Memory B cell (primary cell): Measurements from ENCODE around the gene PLAAT5.
"Not testable (repeated sequence)": the region's sequence is repeated elsewhere in the genome, so short reads cannot be mapped to it uniquely, and the experiment has no call there.

ENCODE experiments used
- ATAC-seq: fragments of 150-1000 bp; cut with Tn5 transposase; 2 replicates; pipeline ENCODE4 v1.10.0; 2021; ENCODE audit warnings: low read depth, mild to moderate bottlenecking, moderate library complexity
- DNase-seq, 2 donors: peaks; one replicate each; pipeline ENCODE4 v3.0.0; 2022; ENCODE audit warnings: low spot score in 2 of 2
- H3K27ac Mint-ChIP-seq: one replicate; pipeline ENCODE4 v1.8.0; 2022; ENCODE audit warnings: mild to moderate bottlenecking, moderate library complexity, mixed read lengths
- H3K27me3 Mint-ChIP-seq: one replicate; pipeline ENCODE4 v1.8.0; 2022; ENCODE audit warnings: mixed read lengths
- H3K36me3 Mint-ChIP-seq: one replicate; pipeline ENCODE4 v1.8.0; 2022; ENCODE audit warnings: mild to moderate bottlenecking, mixed read lengths
- H3K4me1 Mint-ChIP-seq: one replicate; pipeline ENCODE4 v1.8.0; 2022; ENCODE audit warnings: mixed read lengths
- H3K4me3 Mint-ChIP-seq: one replicate; pipeline ENCODE4 v1.8.0; 2022; ENCODE audit warnings: mild to moderate bottlenecking, moderate library complexity, mixed read lengths
- H3K9me3 Mint-ChIP-seq: one replicate; pipeline ENCODE4 v1.8.0; 2022; ENCODE audit warnings: mixed read lengths

Gene PLAAT5

DNA sequence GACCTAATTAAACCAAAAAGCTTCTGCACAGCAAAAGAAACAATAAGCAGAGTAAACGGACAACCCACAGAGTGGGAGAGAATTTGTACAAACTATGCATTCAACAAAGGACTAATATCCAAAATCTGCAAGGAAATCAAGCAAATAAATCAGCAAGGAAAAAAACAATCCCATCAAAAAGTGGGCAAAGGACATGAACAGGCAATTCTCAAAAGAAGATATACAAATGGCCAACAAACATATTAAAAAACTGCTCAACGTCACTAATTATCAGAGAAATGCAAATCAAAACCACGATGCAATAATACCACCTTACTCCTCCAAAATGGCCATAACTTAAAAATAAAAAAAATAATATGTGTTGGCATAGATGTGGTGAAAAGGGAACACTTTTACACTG is 5.2 kb downstream of the PLAAT5 start:
- DNase-seq: no peak
- no peak overlapping the region for H3K27ac Mint-ChIP-seq
- H3K9me3 Mint-ChIP-seq: peaks cover 15% of the 10 kb centered on the region
- no peak overlapping the region for H3K4me3 Mint-ChIP-seq
- H3K4me1 Mint-ChIP-seq: no peaks in the 10 kb centered on the region
- peaks cover 7% of the 10 kb centered on the region for H3K36me3 Mint-ChIP-seq
- peaks cover 15% of the 10 kb centered on the region for H3K27me3 Mint-ChIP-seq
- no peak for ATAC-seq

DNA sequence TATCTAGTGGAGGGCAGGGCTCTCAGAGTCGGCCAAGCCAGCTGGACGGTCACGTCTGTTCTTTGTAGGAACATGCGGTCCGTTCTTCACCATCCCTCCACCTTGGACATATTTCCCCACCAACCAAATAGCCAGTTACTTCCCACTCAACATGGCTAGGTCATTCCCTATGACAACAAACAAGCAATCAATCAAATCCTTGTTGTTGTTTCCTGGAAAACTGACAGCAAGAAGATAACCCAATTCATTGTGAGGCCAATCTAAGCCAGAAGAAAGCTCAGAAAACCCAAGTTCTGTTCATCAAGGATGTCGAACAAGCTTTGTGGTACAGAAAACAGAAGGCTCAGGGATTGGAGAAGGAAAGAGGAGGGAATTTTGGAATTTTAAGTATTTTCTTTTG is 10.9 kb downstream of the PLAAT5 start:
- Mint-ChIP-seq H3K36me3 (peaks cover 7% of the 10 kb centered on the region), H3K9me3 (peaks cover 11% of the 10 kb centered on the region), H3K27ac (peak overlapping the region; percentile 7), H3K4me3 (no peak overlapping the region), H3K4me1 (no peaks in the 10 kb centered on the region), H3K27me3 (peaks cover 14% of the 10 kb centered on the region)
- DNase-seq (no peak), ATAC-seq (no peak)

DNA sequence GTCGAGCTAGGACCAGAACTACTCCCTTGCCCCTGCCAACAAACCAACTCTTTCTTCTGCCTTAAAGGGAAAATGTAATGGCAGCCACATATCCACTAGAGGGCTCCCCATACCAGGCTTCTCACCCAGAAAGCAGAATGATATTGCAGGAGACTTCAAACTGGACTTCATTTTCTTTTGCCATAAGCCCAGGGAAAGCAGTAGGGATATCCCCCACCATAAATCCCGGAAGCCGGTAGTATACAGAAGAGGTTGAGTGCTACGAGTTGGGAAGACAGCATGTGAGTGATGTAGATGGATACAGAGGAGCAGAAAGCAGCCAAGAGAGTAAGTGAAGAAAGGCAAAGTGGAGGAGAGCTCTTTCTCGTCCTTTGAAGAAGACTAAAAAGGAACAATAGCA is 12.1 kb downstream of the PLAAT5 start:
- H3K36me3 Mint-ChIP-seq: peaks cover 5% of the 10 kb centered on the region
- peaks cover 10% of the 10 kb centered on the region for H3K27me3 Mint-ChIP-seq
- ATAC-seq (peak; percentile 56), DNase-seq (peak; percentile 48 to 67)
- no peak overlapping the region for H3K27ac Mint-ChIP-seq
- no peak overlapping the region for H3K4me3 Mint-ChIP-seq
- no peaks in the 10 kb centered on the region for H3K4me1 Mint-ChIP-seq
- H3K9me3 Mint-ChIP-seq: peaks cover 7% of the 10 kb centered on the region

DNA sequence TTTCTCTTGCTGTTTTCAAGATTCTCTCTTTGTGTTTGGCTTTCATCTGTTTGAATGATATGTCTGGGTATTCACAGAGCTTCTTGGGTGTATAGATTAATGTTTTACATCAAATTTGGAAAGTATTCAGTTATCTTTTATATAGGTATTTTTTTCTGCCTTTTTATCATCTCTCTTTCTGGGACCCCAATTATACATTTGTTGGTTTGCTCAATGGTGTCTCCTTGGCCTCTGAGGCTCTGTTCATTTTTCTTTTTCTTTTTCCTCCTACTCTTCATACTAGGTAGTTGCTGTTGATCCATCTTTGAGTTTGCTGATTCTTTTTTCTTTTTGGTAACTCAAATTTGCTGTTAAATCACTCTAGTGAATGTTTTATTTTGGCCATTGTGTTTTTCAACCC is 14.3 kb downstream of the PLAAT5 start:
- peaks cover 6% of the 10 kb centered on the region for H3K27me3 Mint-ChIP-seq
- peaks cover 10% of the 10 kb centered on the region for H3K9me3 Mint-ChIP-seq
- no peak overlapping the region for H3K27ac Mint-ChIP-seq
- no peak for ATAC-seq
- no peak for DNase-seq
- H3K4me3 Mint-ChIP-seq: no peak overlapping the region
- H3K36me3 Mint-ChIP-seq: peaks cover 3% of the 10 kb centered on the region
- no peaks in the 10 kb centered on the region for H3K4me1 Mint-ChIP-seq

DNA sequence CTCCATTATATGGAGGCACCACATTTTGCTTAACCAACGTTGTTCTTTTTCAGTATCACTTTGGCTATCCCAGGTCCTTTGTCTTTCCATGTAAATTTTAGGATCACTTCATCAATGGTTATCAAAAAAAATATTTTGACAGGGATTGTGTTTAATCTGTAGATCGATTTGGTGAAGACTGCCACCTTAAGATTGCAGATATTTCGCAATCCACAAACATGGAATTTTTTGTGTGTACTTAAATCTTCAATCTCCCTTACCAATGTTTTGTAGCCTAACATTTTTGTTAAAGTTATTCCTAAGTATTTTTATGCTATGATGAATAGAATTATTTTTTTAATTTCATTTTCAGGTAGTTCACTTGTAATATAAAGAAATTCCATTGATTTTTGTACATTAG is 18.6 kb downstream of the PLAAT5 start:
- no peak for DNase-seq
- no peak overlapping the region for H3K4me3 Mint-ChIP-seq
- peaks cover 17% of the 10 kb centered on the region for H3K9me3 Mint-ChIP-seq
- peaks cover 5% of the 10 kb centered on the region for H3K27me3 Mint-ChIP-seq
- H3K36me3 Mint-ChIP-seq: peaks cover 3% of the 10 kb centered on the region
- no peak for ATAC-seq
- no peak overlapping the region for H3K27ac Mint-ChIP-seq
- H3K4me1 Mint-ChIP-seq: no peaks in the 10 kb centered on the region

DNA sequence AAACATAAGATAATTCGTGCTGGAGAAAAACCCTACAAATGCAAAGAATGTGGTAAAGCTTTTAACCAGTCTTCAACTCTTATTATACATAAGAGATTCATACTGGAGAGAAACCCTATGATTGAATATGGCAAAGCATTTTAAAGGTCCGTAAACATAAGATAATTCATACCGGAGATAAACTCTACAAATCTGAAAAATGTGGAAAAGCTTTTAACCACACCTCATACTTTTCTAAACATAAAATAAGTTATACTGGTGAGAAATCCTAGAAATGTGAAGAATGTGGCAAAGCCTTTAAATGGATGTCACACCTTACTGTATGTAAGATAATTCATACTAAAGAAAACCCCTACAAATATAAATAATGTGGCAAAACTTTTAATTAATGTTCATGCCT is 20.7 kb downstream of the PLAAT5 start:
- H3K36me3 Mint-ChIP-seq: no peaks in the 10 kb centered on the region
- no peak overlapping the region for H3K4me3 Mint-ChIP-seq
- no peak overlapping the region for H3K27ac Mint-ChIP-seq
- peaks cover 5% of the 10 kb centered on the region for H3K27me3 Mint-ChIP-seq
- DNase-seq (no peak), ATAC-seq (no peak)
- peaks cover 11% of the 10 kb centered on the region for H3K9me3 Mint-ChIP-seq
- H3K4me1 Mint-ChIP-seq: no peaks in the 10 kb centered on the region

DNA sequence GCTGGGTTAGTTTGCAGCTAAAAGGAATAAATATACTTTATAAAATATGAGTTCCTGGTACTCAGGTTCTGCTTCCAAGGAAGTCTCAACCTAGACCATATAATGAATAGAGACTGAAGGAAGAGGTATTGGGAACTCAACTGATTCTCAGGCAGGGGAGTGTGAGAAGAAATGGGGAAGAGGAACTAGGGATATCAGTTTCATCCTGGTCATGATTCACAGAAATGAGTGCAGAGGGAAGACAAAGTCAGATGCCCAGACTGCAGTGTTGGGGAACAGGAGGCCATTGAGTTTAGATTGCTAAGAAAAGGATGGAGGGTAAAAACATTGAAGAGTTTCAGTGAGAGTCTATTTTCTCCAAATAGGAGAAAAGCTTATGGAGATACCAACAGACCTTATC is 28.8 kb downstream of the PLAAT5 start:
- DNase-seq: no peak
- no peaks in the 10 kb centered on the region for H3K36me3 Mint-ChIP-seq
- H3K9me3 Mint-ChIP-seq: no peaks in the 10 kb centered on the region
- ATAC-seq: no peak
- H3K4me1 Mint-ChIP-seq: no peaks in the 10 kb centered on the region
- H3K27me3 Mint-ChIP-seq: peaks cover 5% of the 10 kb centered on the region
- H3K27ac Mint-ChIP-seq: no peak overlapping the region
- H3K4me3 Mint-ChIP-seq: no peak overlapping the region

DNA sequence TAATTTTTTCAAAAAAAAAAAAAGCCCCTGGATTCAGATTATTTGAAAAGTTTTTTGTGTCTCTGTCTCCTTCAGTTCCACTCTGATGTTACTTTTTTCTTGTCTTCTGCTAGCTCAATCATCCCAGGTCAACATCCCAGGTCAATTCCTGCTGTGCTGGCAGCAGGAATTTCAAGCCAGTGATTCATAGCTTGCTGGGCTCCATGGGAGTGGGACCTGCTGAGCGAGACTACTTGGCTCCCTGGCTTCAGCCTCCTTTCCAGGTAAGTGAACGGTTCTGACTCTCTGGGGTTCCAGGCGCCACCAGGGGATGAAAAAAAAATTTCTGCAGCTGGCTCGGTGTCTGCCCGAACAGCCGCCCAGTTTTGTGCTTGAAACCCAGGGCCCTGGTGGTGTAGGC is 31.4 kb downstream of the PLAAT5 start:
- Mint-ChIP-seq H3K27me3 (peaks cover 2% of the 10 kb centered on the region), H3K36me3 (no peaks in the 10 kb centered on the region), H3K4me3 (no peak overlapping the region), H3K4me1 (no peaks in the 10 kb centered on the region), H3K27ac (no peak overlapping the region), H3K9me3 (no peaks in the 10 kb centered on the region)
- DNase-seq: no peak
- no peak for ATAC-seq

DNA sequence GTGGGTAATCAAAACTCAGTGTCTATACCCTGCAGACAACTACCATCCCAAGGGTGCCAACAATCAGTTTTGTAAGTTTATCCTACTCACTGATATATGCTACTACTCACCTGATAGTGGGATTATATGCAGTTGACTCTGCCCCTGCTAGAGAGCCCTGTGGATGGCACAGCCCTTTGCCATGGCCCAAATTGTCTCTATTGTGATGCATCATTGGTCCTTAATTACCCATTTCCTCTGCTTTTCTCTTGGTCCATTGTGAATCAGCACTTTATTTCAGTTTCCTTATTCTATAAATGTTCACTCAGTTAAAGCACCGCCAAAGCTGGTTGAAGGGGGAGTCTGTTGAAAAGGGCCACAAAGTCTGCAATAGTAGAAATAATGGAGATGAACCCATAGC is 42.3 kb downstream of the PLAAT5 start:
- ATAC-seq (no peak), DNase-seq (no peak)
- Mint-ChIP-seq H3K4me3 (no peak overlapping the region), H3K9me3 (no peaks in the 10 kb centered on the region), H3K4me1 (peaks cover 4% of the 10 kb centered on the region), H3K27ac (no peak overlapping the region), H3K36me3 (no peaks in the 10 kb centered on the region), H3K27me3 (peaks cover 18% of the 10 kb centered on the region)

DNA sequence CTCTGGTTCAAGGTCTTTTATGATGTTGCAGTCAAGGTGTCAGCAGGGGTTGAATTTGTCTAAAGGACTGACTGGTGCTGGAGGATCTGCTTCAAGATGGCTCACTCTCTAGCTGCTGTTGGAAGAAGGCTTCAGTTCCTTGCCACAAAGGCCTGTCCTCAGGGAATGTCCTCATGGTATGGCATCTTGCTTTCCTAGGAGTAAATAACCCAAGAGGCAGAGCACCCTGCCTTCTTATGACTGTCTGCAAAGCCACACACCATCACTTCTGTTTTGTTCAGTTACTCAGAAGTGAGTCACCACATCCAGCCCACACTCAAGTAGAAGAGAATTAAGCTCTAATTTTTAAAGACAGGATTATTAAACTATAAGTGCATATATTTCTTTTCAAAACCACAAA is 45.2 kb downstream of the PLAAT5 start:
- Mint-ChIP-seq H3K27ac (no peak overlapping the region), H3K4me1 (no peaks in the 10 kb centered on the region), H3K4me3 (no peak overlapping the region), H3K9me3 (no peaks in the 10 kb centered on the region), H3K27me3 (peaks cover 15% of the 10 kb centered on the region), H3K36me3 (no peaks in the 10 kb centered on the region)
- ATAC-seq (no peak), DNase-seq (no peak)

DNA sequence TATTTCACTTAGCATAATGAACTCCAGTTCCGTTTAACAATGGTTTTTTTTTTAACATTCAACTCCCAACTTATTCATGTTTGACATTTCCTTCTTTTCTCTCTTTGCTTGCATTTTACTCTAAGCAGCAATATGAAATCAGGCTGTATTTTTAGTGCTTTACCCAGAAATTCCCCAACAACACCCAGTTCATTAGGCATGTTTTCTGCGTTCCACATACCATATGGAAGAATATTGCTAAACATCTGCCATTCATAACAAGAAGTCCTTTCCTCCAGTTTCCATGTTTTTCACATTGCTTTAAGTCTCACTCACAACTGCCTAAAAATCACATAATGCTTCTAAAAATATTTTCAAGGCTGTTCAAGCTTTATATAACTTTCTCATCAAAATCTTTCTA is 45.8 kb downstream of the PLAAT5 start:
- Mint-ChIP-seq H3K4me1 (no peaks in the 10 kb centered on the region), H3K27me3 (peaks cover 13% of the 10 kb centered on the region), H3K4me3 (no peak overlapping the region), H3K9me3 (no peaks in the 10 kb centered on the region), H3K27ac (no peak overlapping the region), H3K36me3 (no peaks in the 10 kb centered on the region)
- no peak for DNase-seq
- ATAC-seq: no peak

DNA sequence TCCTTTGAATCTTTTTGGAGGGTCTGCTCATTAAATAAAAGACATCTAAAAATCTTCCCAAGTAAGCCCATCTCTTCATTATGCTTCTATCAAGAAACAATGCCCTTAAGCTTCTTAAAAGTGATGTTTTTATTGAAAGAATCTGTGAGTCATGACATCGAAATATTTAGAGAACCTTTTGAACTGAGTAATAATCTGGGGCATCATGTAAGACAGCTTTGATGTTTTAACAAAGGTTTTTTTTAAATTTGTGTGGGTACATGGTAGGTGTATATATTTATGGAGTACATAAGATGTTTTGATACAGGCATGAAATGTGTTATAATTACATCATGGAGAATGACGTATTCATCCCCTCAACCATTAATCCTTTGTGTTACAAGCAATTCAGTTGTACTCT is 46.8 kb downstream of the PLAAT5 start:
- no peak for ATAC-seq
- H3K27ac Mint-ChIP-seq: no peak overlapping the region

DNA sequence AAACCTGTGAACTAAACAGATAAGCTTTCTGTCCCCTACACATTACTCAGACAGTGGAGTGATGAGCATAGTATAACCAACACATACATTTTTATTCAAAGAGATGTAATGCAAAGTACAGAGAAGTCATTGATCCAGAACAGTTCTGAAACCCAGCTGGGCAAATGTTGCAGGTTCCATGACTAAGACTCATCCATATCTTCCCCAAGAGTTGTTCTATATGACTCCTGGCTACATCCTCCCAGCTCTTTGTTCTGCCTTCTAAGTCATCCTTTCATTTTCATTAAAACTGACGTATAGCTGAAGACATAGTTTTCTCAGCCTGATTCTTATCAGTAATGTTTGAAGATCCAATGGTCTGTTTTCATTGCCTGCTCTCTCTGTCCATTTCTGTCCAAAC is 47.3 kb downstream of the PLAAT5 start:
- no peaks in the 10 kb centered on the region for H3K4me1 Mint-ChIP-seq
- DNase-seq: no peak
- no peak overlapping the region for H3K4me3 Mint-ChIP-seq
- H3K36me3 Mint-ChIP-seq: no peaks in the 10 kb centered on the region
- no peak overlapping the region for H3K27ac Mint-ChIP-seq
- H3K9me3 Mint-ChIP-seq: no peaks in the 10 kb centered on the region
- ATAC-seq: no peak
- peaks cover 11% of the 10 kb centered on the region for H3K27me3 Mint-ChIP-seq

More for the DNA sequence above, 46.8 kb downstream of the PLAAT5 start:
- no peaks in the 10 kb centered on the region for H3K4me1 Mint-ChIP-seq
- H3K9me3 Mint-ChIP-seq: no peaks in the 10 kb centered on the region
- H3K27me3 Mint-ChIP-seq: peaks cover 11% of the 10 kb centered on the region
- DNase-seq: no peak
- H3K4me3 Mint-ChIP-seq: no peak overlapping the region
- H3K36me3 Mint-ChIP-seq: no peaks in the 10 kb centered on the region

DNA sequence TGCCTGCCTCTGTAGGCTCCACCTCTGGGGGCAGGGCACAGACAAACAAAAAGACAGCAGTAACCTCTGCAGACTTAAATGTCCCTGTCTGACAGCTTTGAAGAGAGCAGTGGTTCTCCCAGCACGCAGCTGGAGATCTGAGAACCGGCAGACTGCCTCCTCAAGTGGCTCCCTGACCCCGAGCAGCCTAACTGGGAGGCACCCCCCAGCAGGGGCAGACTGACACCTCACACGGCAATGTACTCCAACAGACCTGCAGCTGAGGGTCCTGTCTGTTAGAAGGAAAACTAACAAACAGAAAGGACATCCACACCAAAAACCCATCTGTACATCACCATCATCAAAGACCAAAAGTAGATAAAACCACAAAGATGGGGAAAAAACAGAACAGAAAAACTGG is 55.1 kb downstream of the PLAAT5 start:
- not testable (repeated sequence) for H3K4me1 Mint-ChIP-seq
- H3K27me3 Mint-ChIP-seq: peaks cover 25% of the 10 kb centered on the region

DNA sequence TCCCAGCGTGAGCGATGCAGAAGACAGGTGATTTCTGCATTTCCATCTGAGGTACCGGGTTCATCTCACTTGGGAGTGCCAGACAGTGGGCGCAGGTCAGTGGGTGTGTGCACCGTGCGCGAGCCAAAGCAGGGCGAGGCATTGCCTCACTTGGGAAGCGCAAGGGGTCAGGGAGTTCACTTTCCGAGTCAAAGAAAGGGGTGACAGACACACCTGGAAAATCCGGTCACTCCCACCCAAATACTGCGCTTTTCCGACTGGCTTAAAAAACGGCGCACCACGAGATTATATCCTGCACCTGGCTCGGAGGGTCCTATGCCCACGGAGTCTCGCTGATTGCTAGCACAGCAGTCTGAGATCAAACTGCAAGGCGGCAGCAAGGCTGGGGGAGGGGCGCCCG is 55.6 kb downstream of the PLAAT5 start:
- not testable (repeated sequence) for H3K4me1 Mint-ChIP-seq, H3K4me3 Mint-ChIP-seq, H3K27ac Mint-ChIP-seq, ATAC-seq, H3K9me3 Mint-ChIP-seq, H3K36me3 Mint-ChIP-seq, DNase-seq
- peaks cover 26% of the 10 kb centered on the region for H3K27me3 Mint-ChIP-seq

More for the DNA sequence above, 55.1 kb downstream of the PLAAT5 start:
- not testable (repeated sequence) for H3K36me3 Mint-ChIP-seq, H3K4me3 Mint-ChIP-seq, H3K9me3 Mint-ChIP-seq, DNase-seq, H3K27ac Mint-ChIP-seq, ATAC-seq

DNA sequence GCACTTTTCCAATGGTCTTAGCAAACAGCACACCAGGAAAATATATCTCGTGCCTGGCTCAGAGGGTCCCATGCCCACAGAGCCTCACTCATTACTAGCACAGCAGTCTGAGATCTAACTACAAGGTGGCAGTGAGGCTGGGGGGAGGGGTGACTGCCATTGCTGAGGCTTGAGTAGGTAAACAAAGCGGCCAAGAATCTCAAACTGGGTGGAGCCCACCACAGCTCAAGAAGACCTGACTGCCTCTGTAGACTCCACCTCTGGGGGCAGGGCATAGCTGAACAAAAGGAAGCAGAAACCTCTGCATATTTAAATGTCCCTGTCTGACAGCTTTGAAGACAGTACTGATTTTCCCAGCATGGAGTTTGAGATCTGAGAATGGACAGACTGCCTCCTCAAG is 60.2 kb downstream of the PLAAT5 start:
- not testable (repeated sequence) for H3K4me3 Mint-ChIP-seq
- H3K27me3 Mint-ChIP-seq: peaks cover 37% of the 10 kb centered on the region

More for the DNA sequence above, 60.2 kb downstream of the PLAAT5 start:
- H3K9me3 Mint-ChIP-seq, H3K27ac Mint-ChIP-seq, DNase-seq, H3K36me3 Mint-ChIP-seq, ATAC-seq, H3K4me1 Mint-ChIP-seq: not testable (repeated sequence)
